HUES64 (cell line): ENCODE measurements around the gene VWA1.

ENCODE experiments used
- H3K27ac ChIP-seq: 2 replicates; pipeline ENCODE4 v1.7.0; 2013; ENCODE audit warnings: low read depth, low read length, inconsistent platforms
- H3K27me3 ChIP-seq: 2 replicates; pipeline ENCODE4 v1.6.1; 2013; ENCODE audit warnings: mild to moderate bottlenecking, low read length; ENCODE audit not compliant: insufficient read depth
- H3K36me3 ChIP-seq: 2 replicates; pipeline ENCODE4 v1.6.1; 2013; ENCODE audit warnings: mild to moderate bottlenecking, low read length; ENCODE audit not compliant: insufficient read depth
- H3K4me1 ChIP-seq: 2 replicates; pipeline ENCODE4 v1.6.1; 2013; ENCODE audit warnings: mild to moderate bottlenecking, low read length, moderate library complexity; ENCODE audit not compliant: insufficient read depth
- H3K4me3 ChIP-seq: 2 replicates; pipeline ENCODE4 v1.5.1; 2013; ENCODE audit warnings: mild to moderate bottlenecking, low read length, moderate library complexity
- H3K9ac ChIP-seq: 2 replicates; pipeline ENCODE4 v1.6.1; 2013; ENCODE audit warnings: mild to moderate bottlenecking, low read depth, low read length
- H3K9me3 ChIP-seq: 2 replicates; pipeline ENCODE4 v1.6.1; 2013; ENCODE audit warnings: low read depth, low read length; ENCODE audit not compliant: insufficient read depth
- WGBS: fragments of 150-250, 120-280 bp; methylation state at CpG from one replicate; pipeline ENCODE4 v1.1.7; 2013; ENCODE audit warnings: missing lambda C conversion rate; 5-methylcytosine and 5-hydroxymethylcytosine counted together

VWA1 gene

GRCh38 chr1:1419363-1419812, 16.1 kb upstream of the VWA1 start:
- peak overlapping the region; percentile 25; the same call in 1 of the 2 replicates for H3K27ac ChIP-seq

GRCh38 chr1:1419813-1420653, 15.5 kb upstream of the VWA1 start:
- Histone ChIP-seq H3K4me1 (peaks cover 20% of the 10 kb centered on the region), H3K9me3 (no peaks in the 10 kb centered on the region), H3K9ac (peak overlapping the region; percentile 12; the same call in 1 of the 2 replicates), H3K27ac (peak overlapping the region; percentile 25; the same call in 1 of the 2 replicates), H3K4me3 (peak overlapping the region; percentile 19), H3K27me3 (no peaks in the 10 kb centered on the region), H3K36me3 (no peaks in the 10 kb centered on the region)
- WGBS, result 69% methylated on average over 111 of the region's 112 CpGs

More at GRCh38 chr1:1419363-1419812, 16.1 kb upstream of the VWA1 start:
- H3K36me3 ChIP-seq, result no peaks in the 10 kb centered on the region
- no peaks in the 10 kb centered on the region for H3K9me3 ChIP-seq
- H3K4me3 ChIP-seq, result peak overlapping the region; percentile 19
- peaks cover 20% of the 10 kb centered on the region for H3K4me1 ChIP-seq
- H3K27me3 ChIP-seq, result no peaks in the 10 kb centered on the region
- WGBS, result 92% methylated on average over 21 of the region's 21 CpGs
- H3K9ac ChIP-seq, result peak overlapping the region; percentile 12; the same call in 1 of the 2 replicates

DNA sequence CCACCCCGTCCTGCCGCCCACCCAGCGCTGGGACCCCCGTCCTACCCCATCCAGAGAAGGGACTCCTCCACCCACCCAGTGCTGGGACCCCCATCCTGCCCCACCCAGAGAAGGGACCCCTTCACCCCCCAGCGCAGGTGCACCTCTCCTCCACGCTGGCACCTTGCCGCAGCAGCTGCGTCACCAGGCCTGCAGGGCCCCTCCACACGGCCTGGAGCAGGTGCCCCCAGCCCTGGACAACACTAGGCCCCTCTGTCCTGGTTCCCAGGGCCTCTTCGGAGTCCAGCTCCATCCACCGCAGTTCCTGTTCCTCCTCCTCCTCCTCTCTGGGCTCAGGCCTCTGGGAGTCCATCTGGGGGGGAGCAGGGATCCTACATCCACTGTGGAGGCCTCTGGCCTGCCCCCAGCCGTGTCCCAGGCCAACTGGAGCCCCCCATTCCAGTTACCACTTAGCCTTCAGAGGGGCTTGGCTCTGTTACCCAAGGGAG, 14.8 kb upstream of the VWA1 start:
- no peaks in the 10 kb centered on the region for H3K36me3 ChIP-seq
- H3K4me1 ChIP-seq, result peaks cover 19% of the 10 kb centered on the region
- H3K9ac ChIP-seq, result 0 out of 2 replicates have a peak overlapping the region, but pooled peaks have one; percentile 9
- WGBS, result 90% methylated on average over 10 of the region's 12 CpGs
- no peaks in the 10 kb centered on the region for H3K9me3 ChIP-seq
- no peaks in the 10 kb centered on the region for H3K27me3 ChIP-seq
- peak overlapping the region; percentile 49; the same call in 1 of the 2 replicates for H3K27ac ChIP-seq
- no peak overlapping the region for H3K4me3 ChIP-seq

DNA sequence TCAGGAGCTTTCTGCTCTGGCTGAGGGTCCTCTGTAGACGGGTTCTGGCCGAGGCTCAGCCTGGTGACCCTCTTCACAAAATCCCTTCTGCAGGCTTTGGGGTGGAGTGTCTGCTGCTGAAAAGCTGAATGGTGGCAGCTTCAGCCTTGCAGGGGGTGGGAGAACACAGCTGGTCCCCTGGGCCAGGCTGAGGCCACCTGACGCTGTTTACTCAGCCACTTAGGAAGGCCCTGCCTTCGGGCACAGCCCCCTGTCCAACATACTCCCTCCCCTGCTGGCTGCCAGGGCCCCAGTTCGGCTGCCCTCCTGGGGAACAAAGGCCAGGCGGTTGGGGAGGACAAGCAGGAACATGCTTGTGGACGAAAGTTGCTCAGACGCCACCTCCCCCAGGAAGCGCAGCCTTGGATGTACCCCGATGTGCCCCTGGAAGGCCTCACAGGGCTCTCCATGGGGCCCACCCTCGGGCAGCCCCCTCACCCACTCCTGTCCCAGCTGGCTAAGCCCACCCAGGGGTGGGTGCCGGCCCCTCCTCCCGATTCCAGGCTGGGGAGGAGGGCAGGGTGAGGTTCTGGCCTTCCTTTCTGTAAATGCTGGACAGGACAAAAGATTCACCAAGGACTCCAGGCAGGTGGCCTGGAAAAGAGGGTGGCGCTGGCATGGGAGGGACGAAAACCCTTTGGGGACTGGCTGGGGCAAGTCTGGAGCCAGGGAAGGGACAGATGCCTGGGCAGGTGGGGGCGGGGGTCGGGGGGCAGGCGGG, 14.2 kb upstream of the VWA1 start, which contains the start of gene ANKRD65:
Gene ANKRD65, minus strand, starts transcription at position 130 of the 760 bp plus-strand sequence. CDS start 271 bp downstream, outside the sequence.
- Histone ChIP-seq H3K4me1 (peaks cover 23% of the 10 kb centered on the region), H3K27ac (peak within 1 kb of the TSS; percentile 49), H3K9me3 (no peaks in the 10 kb centered on the region), H3K27me3 (no peaks in the 10 kb centered on the region), H3K4me3 (no peak within 1 kb of the TSS), H3K9ac (0 out of 2 replicates have a peak within 1 kb of the TSS, but pooled peaks have one; percentile 9), H3K36me3 (no peaks in the 10 kb centered on the region)
- 76% methylated on average over 18 of the region's 18 CpGs for WGBS

DNA sequence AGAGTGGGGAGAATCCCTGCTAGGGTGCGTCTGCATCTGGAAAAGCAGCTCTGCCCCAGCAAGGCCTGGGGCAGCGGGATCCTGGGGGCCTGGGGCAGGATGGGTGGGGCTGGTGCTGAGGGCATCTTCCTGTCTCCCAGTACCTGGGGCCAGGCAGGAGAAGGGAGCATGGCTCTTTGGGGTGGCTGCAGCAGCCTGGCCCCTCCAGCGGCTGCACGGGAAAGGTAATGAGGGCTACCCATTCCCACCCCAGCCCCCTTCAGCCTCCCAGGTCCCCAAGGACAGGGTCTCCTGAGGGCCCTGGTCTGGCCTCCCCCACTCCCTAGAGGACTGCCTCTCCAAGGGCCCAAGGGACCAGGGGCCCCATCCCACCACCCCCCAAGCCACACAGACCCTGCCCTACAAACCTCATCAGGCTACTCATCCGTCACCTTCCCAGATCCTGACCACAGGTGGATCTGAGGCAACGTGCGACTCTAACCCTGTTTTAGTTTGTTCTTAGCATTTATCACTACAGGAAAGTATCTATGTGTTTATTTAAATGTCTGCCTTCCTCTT, 13.5 kb upstream of the VWA1 start:
- Histone ChIP-seq H3K9me3 (no peaks in the 10 kb centered on the region), H3K36me3 (no peaks in the 10 kb centered on the region), H3K27ac (no peak overlapping the region), H3K4me1 (peaks cover 25% of the 10 kb centered on the region), H3K4me3 (no peak overlapping the region), H3K9ac (0 out of 2 replicates have a peak overlapping the region, but pooled peaks have one; percentile 25), H3K27me3 (no peaks in the 10 kb centered on the region)
- WGBS, result 87% methylated on average over 6 of the region's 7 CpGs

DNA sequence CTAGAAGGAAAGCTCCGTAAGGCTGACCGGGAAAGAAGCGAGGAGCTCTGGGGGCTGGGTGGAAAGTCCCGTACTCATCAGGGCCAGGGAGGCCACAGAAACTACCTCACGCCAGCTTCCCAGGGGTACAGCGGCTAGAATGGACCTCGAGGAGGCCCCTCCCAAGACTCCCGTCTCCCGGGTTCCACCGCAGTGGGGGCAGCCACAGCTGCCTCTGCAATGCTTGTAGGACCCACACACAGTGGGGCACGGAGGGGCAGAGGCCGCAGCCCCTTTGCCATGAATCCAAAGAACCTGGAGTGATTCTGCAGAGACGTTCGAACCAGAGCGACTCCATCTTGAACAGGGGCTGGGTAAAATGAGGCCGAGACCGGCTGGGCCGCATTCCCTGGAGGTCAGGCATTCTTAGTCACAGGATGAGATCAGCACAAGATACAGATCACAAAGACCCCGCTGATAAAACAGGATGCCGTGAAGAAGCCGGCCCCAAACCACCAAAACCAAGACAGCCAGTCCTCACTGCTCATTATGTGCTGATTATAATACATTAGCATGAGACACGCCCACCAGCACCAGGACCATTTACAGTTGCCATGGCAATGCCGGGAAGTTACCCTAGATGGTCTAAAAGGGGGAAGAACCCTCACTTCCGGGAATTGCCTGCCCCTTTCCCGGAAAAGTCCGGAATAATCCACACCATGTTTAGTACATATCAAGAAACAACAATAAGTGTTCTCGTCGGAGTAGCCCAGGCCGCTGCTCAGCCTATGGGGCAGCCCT, 12.8 kb upstream of the VWA1 start:
- H3K4me1 ChIP-seq, result peaks cover 22% of the 10 kb centered on the region
- WGBS, result 78% methylated on average over 29 of the region's 29 CpGs
- H3K9ac ChIP-seq, result 0 out of 2 replicates have a peak overlapping the region, but pooled peaks have one; percentile 25
- no peaks in the 10 kb centered on the region for H3K9me3 ChIP-seq
- no peaks in the 10 kb centered on the region for H3K27me3 ChIP-seq
- H3K27ac ChIP-seq, result no peak overlapping the region
- H3K36me3 ChIP-seq, result no peaks in the 10 kb centered on the region
- H3K4me3 ChIP-seq, result no peak overlapping the region

GRCh38 chr1:1423245-1423597, 12.3 kb upstream of the VWA1 start:
- Histone ChIP-seq H3K36me3 (no peaks in the 10 kb centered on the region), H3K27ac (no peak overlapping the region), H3K9ac (no peak overlapping the region), H3K9me3 (no peaks in the 10 kb centered on the region), H3K4me1 (peaks cover 22% of the 10 kb centered on the region), H3K4me3 (no peak overlapping the region), H3K27me3 (no peaks in the 10 kb centered on the region)
- WGBS, result 92% methylated on average over 7 of the region's 7 CpGs

GRCh38 chr1:1424707-1425106, 10.8 kb upstream of the VWA1 start:
- WGBS, result 94% methylated on average over 15 of the region's 15 CpGs
- Histone ChIP-seq H3K27ac (no peak overlapping the region), H3K4me3 (no peak overlapping the region), H3K9me3 (no peaks in the 10 kb centered on the region), H3K36me3 (no peaks in the 10 kb centered on the region), H3K9ac (no peak overlapping the region), H3K27me3 (no peaks in the 10 kb centered on the region), H3K4me1 (peaks cover 22% of the 10 kb centered on the region)

DNA sequence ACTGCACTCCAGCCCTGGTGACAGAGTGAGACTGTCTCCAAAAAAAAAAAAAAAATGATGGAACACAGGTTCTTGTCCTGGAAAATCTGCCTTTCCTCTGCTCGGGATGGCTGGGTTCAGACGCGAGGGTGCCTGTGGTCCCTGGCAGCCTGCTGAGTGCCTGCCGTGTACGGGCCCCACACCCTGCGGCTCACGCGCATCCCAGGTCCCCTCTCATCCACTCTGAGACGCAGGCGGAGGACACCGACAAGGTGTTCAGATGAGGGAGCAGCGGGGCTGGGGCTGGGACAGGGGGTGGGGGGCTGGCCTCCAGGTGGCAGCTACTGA, 10.1 kb upstream of the VWA1 start:
- Histone ChIP-seq H3K36me3 (no peaks in the 10 kb centered on the region), H3K9ac (no peak overlapping the region), H3K27me3 (no peaks in the 10 kb centered on the region), H3K4me1 (peaks cover 25% of the 10 kb centered on the region), H3K27ac (no peak overlapping the region; the same call in 1 of the 2 replicates), H3K9me3 (no peaks in the 10 kb centered on the region), H3K4me3 (no peak overlapping the region)
- 69% methylated on average over 12 of the region's 12 CpGs for WGBS

- 31% methylated on average over 33 of the region's 33 CpGs for WGBS
- Histone ChIP-seq H3K9me3 (no peaks in the 10 kb centered on the region), H3K27ac (peak overlapping the region; percentile 20; the same call in 1 of the 2 replicates), H3K27me3 (no peaks in the 10 kb centered on the region), H3K36me3 (no peaks in the 10 kb centered on the region), H3K4me3 (no peak overlapping the region; the same call in 1 of the 2 replicates), H3K4me1 (peaks cover 28% of the 10 kb centered on the region), H3K9ac (no peak overlapping the region)
These were observed 9.6 kb upstream of the VWA1 start for GRCh38 chr1:1425753-1426495.
